GM23338 (cell line): Measurements from ENCODE around the gene PPCDC. TPM values are rescaled to one million over a fixed set of nuclear protein-coding genes. Genes with fewer than 3 reads are reported as not detected.

Experiments
- ATAC-seq: fragments of 200-7000 bp; cut with Tn5 transposase; 3 replicates; pipeline ENCODE4 v1.9.1; 2020
- DNase-seq: peaks from one replicate; pipeline ENCODE4 v3.0.0-alpha.2; 2015; ENCODE audit warnings: low spot score
- H2AFZ ChIP-seq: fragments of 200-600 bp; sonication (generic); 2 replicates; pipeline ENCODE4 v1.8.0; 2016; ENCODE audit warnings: antibody characterized with exemption, mild to moderate bottlenecking, moderate library complexity
- H3F3A ChIP-seq: fragments of 200-600 bp; sonication (generic); replicated peaks from 2 replicates; pipeline ENCODE4 v1.8.0; 2017; ENCODE audit warnings: antibody characterized with exemption, mixed run types, low read depth
- H3K27ac ChIP-seq: fragments of 200-600 bp; sonication (generic); 2 replicates; pipeline ENCODE4 v1.6.1; 2016; ENCODE audit warnings: low read depth
- H3K27me3 ChIP-seq: fragments of 200-600 bp; sonication (generic); 2 replicates; pipeline ENCODE4 v1.8.0; 2016; ENCODE audit warnings: mild to moderate bottlenecking, mixed run types, moderate library complexity; ENCODE audit not compliant: insufficient read depth
- H3K36me3 ChIP-seq: fragments of 200-600 bp; sonication (generic); 2 replicates; pipeline ENCODE4 v1.8.0; 2016; ENCODE audit warnings: mild to moderate bottlenecking; ENCODE audit not compliant: insufficient read depth
- H3K4me1 ChIP-seq: fragments of 200-600 bp; sonication (generic); 2 replicates; pipeline ENCODE4 v1.8.0; 2016; ENCODE audit warnings: mild to moderate bottlenecking, moderate library complexity; ENCODE audit not compliant: insufficient read depth
- H3K4me2 ChIP-seq: fragments of 200-600 bp; sonication (generic); 2 replicates; pipeline ENCODE4 v1.7.1; 2017; ENCODE audit warnings: mixed run types
- H3K4me3 ChIP-seq: fragments of 200-600 bp; sonication (generic); 2 replicates; pipeline ENCODE4 v1.6.1; 2016; ENCODE audit warnings: mixed run types
- H3K79me2 ChIP-seq: fragments of 200-600 bp; sonication (generic); replicated peaks from 2 replicates; pipeline ENCODE4 v1.8.0; 2017; ENCODE audit warnings: mild to moderate bottlenecking; ENCODE audit not compliant: insufficient read depth
- H3K9me2 ChIP-seq: fragments of 200-600 bp; sonication (generic); 2 replicates; pipeline ENCODE4 v1.8.0; 2017; ENCODE audit not compliant: insufficient read depth
- H4K20me1 ChIP-seq: fragments of 200-600 bp; sonication (generic); replicated peaks from 2 replicates; pipeline ENCODE4 v1.8.0; 2017; ENCODE audit warnings: mild to moderate bottlenecking; ENCODE audit not compliant: insufficient read depth
- H3K27ac Mint-ChIP-seq: 2 replicates; pipeline ENCODE4 v1.8.0; 2020; ENCODE audit warnings: inconsistent platforms, mild to moderate bottlenecking, moderate library complexity, mixed read lengths
- H3K27me3 Mint-ChIP-seq: 3 replicates; pipeline ENCODE4 v1.8.0; 2022; ENCODE audit warnings: low read depth, mild to moderate bottlenecking, moderate library complexity, mixed read lengths, inconsistent platforms; ENCODE audit not compliant: insufficient read depth, poor library complexity
- H3K36me3 Mint-ChIP-seq: 3 replicates; pipeline ENCODE4 v1.8.0; 2021; ENCODE audit warnings: low read depth, mild to moderate bottlenecking, inconsistent platforms, moderate library complexity, mixed read lengths
- H3K4me1 Mint-ChIP-seq: 3 replicates; pipeline ENCODE4 v1.8.0; 2020; ENCODE audit warnings: mild to moderate bottlenecking, inconsistent platforms, mixed read lengths
- H3K4me3 Mint-ChIP-seq: 3 replicates; pipeline ENCODE4 v1.8.0; 2021; ENCODE audit warnings: moderate library complexity, mild to moderate bottlenecking, inconsistent platforms, mixed read lengths
- H3K9me3 Mint-ChIP-seq: 3 replicates; pipeline ENCODE4 v1.8.0; 2020; ENCODE audit warnings: moderate library complexity, mild to moderate bottlenecking, inconsistent platforms, mixed read lengths
- CREB1 ChIP-seq: fragments of 250-450 bp; sonication (Bioruptor Pico); IDR thresholded peaks from 2 replicates; pipeline ENCODE4 v1.5.0; 2020; ENCODE audit warnings: low read depth, mild to moderate bottlenecking, moderate library complexity
- CTCF ChIP-seq, 2 experiments: fragments of 200-600 bp in 1 of 2; sonication (generic) in 1 of 2; conservative IDR thresholded peaks; 2 replicates each; pipeline versions ENCODE4 v1.5.1 to v1.6.1; 2016 to 2017; ENCODE audit warnings: antibody characterized with exemption in 2 of 2, low read depth in 2 of 2, mild to moderate bottlenecking in 2 of 2, moderate library complexity in 1 of 2
- ETS1 ChIP-seq: IDR thresholded peaks from 2 replicates; pipeline ENCODE4 v1.6.1; 2016; ENCODE audit warnings: antibody characterized with exemption
- EZH2phosphoT487 ChIP-seq: fragments of 200-600 bp; sonication (generic); IDR thresholded peaks from one replicate; pipeline ENCODE4 v1.8.1; 2018; ENCODE audit warnings: antibody characterized with exemption; ENCODE audit not compliant: unreplicated experiment
- JUNB ChIP-seq: IDR thresholded peaks from one replicate; pipeline ENCODE4 v1.6.1; 2016; ENCODE audit warnings: antibody characterized with exemption; ENCODE audit not compliant: unreplicated experiment
- NANOG ChIP-seq: IDR thresholded peaks from 2 replicates; pipeline ENCODE4 v1.6.1; 2016; ENCODE audit warnings: antibody characterized with exemption, borderline replicate concordance
- POLR2AphosphoS5 ChIP-seq: IDR thresholded peaks from 2 replicates; pipeline ENCODE4 v1.6.1; 2016; ENCODE audit warnings: antibody characterized with exemption, low read depth
- REST ChIP-seq: IDR thresholded peaks from one replicate; pipeline ENCODE4 v1.6.1; 2018; ENCODE audit warnings: antibody characterized with exemption; ENCODE audit not compliant: unreplicated experiment
- STAT1 ChIP-seq: IDR thresholded peaks from one replicate; pipeline ENCODE4 v1.6.1; 2016; ENCODE audit warnings: antibody characterized with exemption; ENCODE audit not compliant: unreplicated experiment
- polyA plus RNA-seq: library from polyadenylated mRNA; unstranded; fragments of >200 nt; fragmentation: Nextera tagmentation; extraction: Ambion mirVana; gene quantifications from 2 replicates; pipeline ENCODE4 v1.2.1, GENCODE V29; 2016
- total RNA-seq: library from RNA; depleted of rRNA; stranded (reverse); fragments of >200 nt; shearing (Covaris generic); gene quantifications from 2 replicates; pipeline ENCODE4 v1.2.3, GENCODE V29; 2014

The PPCDC gene
- total and polyA plus RNA-seq, 2 experiments from 2014 or later: 17.8 to 40.2 TPM

- Mint-ChIP-seq H3K4me1 (peaks cover 62% of the 10 kb centered on the region), H3K27ac (no peak overlapping the region; the same call in 1 of the 2 replicates), H3K36me3 (peaks cover 5% of the 10 kb centered on the region; the same call in 1 of the 3 replicates), H3K4me3 (peak overlapping the region; percentile 34; the same call in 1 of the 3 replicates), H3K27me3 (peaks cover 11% of the 10 kb centered on the region), H3K9me3 (no peaks in the 10 kb centered on the region)
- peak; percentile 89 for ATAC-seq
- Histone ChIP-seq H3K9me2 (no peaks in the 10 kb centered on the region), H3K27me3 (no peaks in the 10 kb centered on the region), H4K20me1 (no peaks in the 10 kb centered on the region; the same call in 1 of the 2 replicates), H2AFZ (no peak overlapping the region), H3F3A (0 out of 2 replicates have a peak, but pooled peaks cover 2% of the 10 kb centered on the region), H3K27ac (no peak overlapping the region), H3K4me3 (no peak overlapping the region), H3K4me2 (peak overlapping the region; percentile 58), H3K36me3 (no peaks in the 10 kb centered on the region), H3K79me2 (peaks cover 9% of the 10 kb centered on the region; the same call in 1 of the 2 replicates), H3K4me1 (peaks cover 19% of the 10 kb centered on the region)
- DNase-seq: peak; percentile 93
- TF ChIP-seq JUNB (no peak), CTCF (conservative IDR thresholded peaks at IDR 0.05; ENCODE audit: low read depth in 2 of 2) (peak; percentile 94), CREB1 (CRISPR knock-in tag) (0 out of 2 replicates have a peak, but pooled peaks have one; percentile 16)
These were observed 6.1 kb downstream of the PPCDC start for GRCh38 chr15:75029378-75030022.

GRCh38 chr15:75030023-75030413 lies 6.6 kb downstream of the PPCDC start:
- Histone ChIP-seq H3K27ac (no peak overlapping the region), H2AFZ (no peak overlapping the region)
- H3K4me3 Mint-ChIP-seq: no peak overlapping the region
- TF ChIP-seq ETS1 (no peak), EZH2phosphoT487 (no peak), NANOG (no peak), REST (no peak), STAT1 (no peak), POLR2AphosphoS5 (no peak), CTCF (conservative IDR thresholded peaks at IDR 0.05; ENCODE audit: low read depth in 2 of 2) (no peak), CREB1 (CRISPR knock-in tag) (no peak)

More at GRCh38 chr15:75030023-75030413, 6.6 kb downstream of the PPCDC start:
- Histone ChIP-seq H3K27me3 (no peaks in the 10 kb centered on the region), H4K20me1 (no peaks in the 10 kb centered on the region; the same call in 1 of the 2 replicates), H3K4me3 (no peak overlapping the region), H3K4me2 (peak overlapping the region; percentile 58), H3F3A (0 out of 2 replicates have a peak, but pooled peaks cover 2% of the 10 kb centered on the region), H3K36me3 (no peaks in the 10 kb centered on the region), H3K79me2 (0 out of 2 replicates have a peak, but pooled peaks cover 5% of the 10 kb centered on the region), H3K9me2 (no peaks in the 10 kb centered on the region), H3K4me1 (peaks cover 19% of the 10 kb centered on the region)
- DNase-seq (no peak), ATAC-seq (no peak)
- peaks cover 11% of the 10 kb centered on the region for H3K27me3 Mint-ChIP-seq
- peaks cover 61% of the 10 kb centered on the region for H3K4me1 Mint-ChIP-seq
- no peak overlapping the region; the same call in 1 of the 2 replicates for H3K27ac Mint-ChIP-seq
- no peaks in the 10 kb centered on the region for H3K9me3 Mint-ChIP-seq
- peaks cover 5% of the 10 kb centered on the region; the same call in 1 of the 3 replicates for H3K36me3 Mint-ChIP-seq
